Measurements from ENCODE around the gene AHCY. TPM values are rescaled to one million over a fixed set of nuclear protein-coding genes. Genes with fewer than 3 reads are reported as not detected.
"Not testable (repeated sequence)": the region's sequence is repeated elsewhere in the genome, so short reads cannot be mapped to it uniquely, and the experiment has no call there.

Gene AHCY
- total RNA-seq, 3 donors from 2014 or later (not counting 1 experiment from before 2014, with no cell fraction given): 7.1 to 8.3 (median 7.7) TPM

GRCh38 chr20:34254979-34255378 is 48.2 kb downstream of the AHCY start:
- H3K27me3 ChIP-seq (ENCODE audit: control insufficient read depth, insufficient read depth, low read length): no peaks in the 10 kb centered on the region
- intact Hi-C loops (cut with micrococcal nuclease): no loop called here
- no peaks in the 10 kb centered on the region for H3K9me3 ChIP-seq (ENCODE audit: control insufficient read depth, insufficient read depth, low read length)
- no peaks in the 10 kb centered on the region for H3K27me3 Mint-ChIP-seq (ENCODE audit: low read depth in 2 of 2)
- no peaks in the 10 kb centered on the region for H3K36me3 Mint-ChIP-seq
- no peaks in the 10 kb centered on the region for H3K4me1 ChIP-seq (ENCODE audit: control insufficient read depth, insufficient read depth, low read length)
- DNase-seq (no peak), ATAC-seq (no peak)
- no peaks in the 10 kb centered on the region for H3K36me3 ChIP-seq (ENCODE audit: control insufficient read depth, insufficient read depth, low read length)
- 88% methylated on average over 1 of the region's 1 CpG for WGBS (ENCODE audit: insufficient coverage)
- TF ChIP-seq CTCF (IDR thresholded peaks at IDR 0.05): no peak
- H3K9me3 Mint-ChIP-seq: no peaks in the 10 kb centered on the region
- no peak overlapping the region for H3K27ac Mint-ChIP-seq
- H3K4me3 ChIP-seq (ENCODE audit: low read length): no peak overlapping the region
- peaks cover 1% of the 10 kb centered on the region in 2 donors for H3K4me1 Mint-ChIP-seq
- H3K4me3 Mint-ChIP-seq: no peak overlapping the region
- H3K27ac ChIP-seq (ENCODE audit: low read length): no peak overlapping the region

DNA sequence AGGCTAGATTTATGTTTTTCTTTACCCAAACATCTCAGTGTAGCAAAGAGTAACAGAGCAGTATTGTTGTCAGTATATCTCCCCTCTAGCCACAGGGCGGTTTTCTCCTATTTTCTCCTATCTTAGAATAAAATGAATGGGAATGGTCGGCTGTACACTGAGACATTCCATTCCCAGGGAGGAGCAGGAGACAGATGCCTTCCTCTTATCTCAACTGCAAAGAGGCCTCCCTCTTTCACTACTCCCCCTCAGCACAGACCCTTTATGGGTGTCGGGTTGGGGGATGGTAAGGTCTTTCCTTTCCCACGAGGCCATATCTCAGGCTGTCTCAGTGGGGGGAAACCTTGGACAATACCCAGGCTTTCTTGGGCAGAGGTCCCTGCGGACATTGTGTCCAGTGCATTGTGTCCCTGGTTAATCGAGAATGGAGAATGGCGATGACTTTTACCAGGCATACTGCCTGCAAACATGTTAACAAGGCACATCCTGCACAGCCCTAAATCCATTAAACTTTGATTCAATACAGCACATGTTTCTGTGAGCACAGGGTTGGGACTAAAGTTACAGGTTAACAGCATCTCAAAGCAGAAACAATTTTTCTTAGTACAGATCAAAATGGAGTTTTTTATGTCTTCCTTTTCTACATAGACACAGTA is 50.6 kb downstream of the AHCY start:
- H3K36me3 Mint-ChIP-seq; H3K4me1 ChIP-seq (ENCODE audit: control insufficient read depth, insufficient read depth, low read length); H3K27ac ChIP-seq (ENCODE audit: low read length); H3K27ac Mint-ChIP-seq; H3K27me3 ChIP-seq (ENCODE audit: control insufficient read depth, insufficient read depth, low read length); H3K4me3 Mint-ChIP-seq; DNase-seq; ATAC-seq; H3K9me3 Mint-ChIP-seq; H3K9me3 ChIP-seq (ENCODE audit: control insufficient read depth, insufficient read depth, low read length); H3K4me3 ChIP-seq (ENCODE audit: low read length); intact Hi-C loops (cut with micrococcal nuclease); H3K27me3 Mint-ChIP-seq (ENCODE audit: low read depth in 2 of 2); H3K36me3 ChIP-seq (ENCODE audit: control insufficient read depth, insufficient read depth, low read length): not testable (repeated sequence)
- H3K4me1 Mint-ChIP-seq: peaks cover 11 to 12% of the 10 kb centered on the region in 2 donors
- WGBS (ENCODE audit: insufficient coverage): 89% methylated on average over 6 of the region's 7 CpGs

DNA sequence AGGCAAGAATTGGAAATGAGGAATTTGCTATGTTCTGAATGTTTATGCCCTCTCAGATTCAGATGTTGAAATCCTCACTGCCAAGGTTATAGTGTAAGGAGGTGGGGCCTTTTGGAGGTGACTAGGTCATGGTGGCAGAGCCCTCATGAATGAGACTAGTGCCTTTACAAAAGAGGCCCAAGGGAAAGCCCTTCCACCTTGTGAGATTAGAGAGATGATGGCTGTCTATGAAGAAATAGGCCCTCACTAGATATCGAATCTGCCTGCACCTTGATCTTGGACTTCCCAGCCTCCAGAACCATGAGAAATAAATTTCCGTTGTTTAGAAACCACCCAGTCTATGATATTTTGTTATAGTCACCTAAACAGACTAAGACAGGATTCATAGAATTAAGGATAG is 51.5 kb downstream of the AHCY start:
- H3K27me3 ChIP-seq (ENCODE audit: control insufficient read depth, insufficient read depth, low read length): no peaks in the 10 kb centered on the region
- Mint-ChIP-seq H3K4me1 (peaks cover 11 to 12% of the 10 kb centered on the region in 2 donors), H3K27me3 (ENCODE audit: low read depth in 2 of 2) (peaks cover 0 to 2% of the 10 kb centered on the region in 2 donors), H3K27ac (no peak overlapping the region), H3K4me3 (no peak overlapping the region), H3K9me3 (no peaks in the 10 kb centered on the region), H3K36me3 (no peaks in the 10 kb centered on the region)
- H3K36me3 ChIP-seq (ENCODE audit: control insufficient read depth, insufficient read depth, low read length): no peaks in the 10 kb centered on the region
- intact Hi-C loops (cut with micrococcal nuclease): no loop called here
- no peak overlapping the region for H3K27ac ChIP-seq (ENCODE audit: low read length)
- no peak overlapping the region for H3K4me3 ChIP-seq (ENCODE audit: low read length)
- no peaks in the 10 kb centered on the region for H3K9me3 ChIP-seq (ENCODE audit: control insufficient read depth, insufficient read depth, low read length)
- no peak for ATAC-seq
- no peak for TF ChIP-seq CTCF (IDR thresholded peaks at IDR 0.05)
- 89% methylated on average over 1 of the region's 2 CpGs for WGBS (ENCODE audit: insufficient coverage)
- H3K4me1 ChIP-seq (ENCODE audit: control insufficient read depth, insufficient read depth, low read length): peaks cover 5% of the 10 kb centered on the region
- DNase-seq: no peak

- Mint-ChIP-seq H3K27me3 (ENCODE audit: low read depth in 2 of 2) (peaks cover 0 to 2% of the 10 kb centered on the region in 2 donors), H3K9me3 (no peaks in the 10 kb centered on the region), H3K4me3 (no peak overlapping the region), H3K36me3 (no peaks in the 10 kb centered on the region), H3K4me1 (peaks cover 11 to 12% of the 10 kb centered on the region in 2 donors), H3K27ac (peak overlapping the region in 1 of 2 donors; percentile 66)
- no peaks in the 10 kb centered on the region for H3K9me3 ChIP-seq (ENCODE audit: control insufficient read depth, insufficient read depth, low read length)
- H3K4me1 ChIP-seq (ENCODE audit: control insufficient read depth, insufficient read depth, low read length): peaks cover 5% of the 10 kb centered on the region
- no peak overlapping the region for H3K4me3 ChIP-seq (ENCODE audit: low read length)
- DNase-seq (no peak), ATAC-seq (no peak)
- no peak overlapping the region for H3K27ac ChIP-seq (ENCODE audit: low read length)
- no peaks in the 10 kb centered on the region for H3K36me3 ChIP-seq (ENCODE audit: control insufficient read depth, insufficient read depth, low read length)
- no peak for TF ChIP-seq CTCF (IDR thresholded peaks at IDR 0.05)
- H3K27me3 ChIP-seq (ENCODE audit: control insufficient read depth, insufficient read depth, low read length): no peaks in the 10 kb centered on the region
- intact Hi-C loops (cut with micrococcal nuclease): no loop called here
Observed at GRCh38 chr20:34250005-34250404, 53.1 kb downstream of the AHCY start.
